HG03135 (cell line): ENCODE measurements around the gene SHC2.
"Not testable (repeated sequence)": the region's sequence is repeated elsewhere in the genome, so short reads cannot be mapped to it uniquely, and the experiment has no call there.

Source experiments
- ATAC-seq: cut with Tn5 transposase; IDR thresholded peaks from one replicate; pipeline ENCODE4 v1.9.1; 2021; ENCODE audit warnings: mild to moderate bottlenecking, moderate library complexity; ENCODE audit not compliant: unreplicated experiment

The SHC2 gene

GRCh38 chr19:409516-410242 lies 51.2 kb downstream of the SHC2 start:
- ATAC-seq: no peak

- no peak for ATAC-seq
Observed at GRCh38 chr19:408902-409515, 51.8 kb downstream of the SHC2 start, which contains the start of gene C2CD4C. C2CD4C (minus strand) TSS chr19:409147; CDS start chr19:408361, 786 bp downstream.

GRCh38 chr19:408441-408901 lies 52.4 kb downstream of the SHC2 start:
- no peak for ATAC-seq

GRCh38 chr19:407511-408440 lies 53.1 kb downstream of the SHC2 start:
- no peak for ATAC-seq

- no peak for ATAC-seq
Observed at GRCh38 chr19:406971-407510, 53.8 kb downstream of the SHC2 start.

DNA sequence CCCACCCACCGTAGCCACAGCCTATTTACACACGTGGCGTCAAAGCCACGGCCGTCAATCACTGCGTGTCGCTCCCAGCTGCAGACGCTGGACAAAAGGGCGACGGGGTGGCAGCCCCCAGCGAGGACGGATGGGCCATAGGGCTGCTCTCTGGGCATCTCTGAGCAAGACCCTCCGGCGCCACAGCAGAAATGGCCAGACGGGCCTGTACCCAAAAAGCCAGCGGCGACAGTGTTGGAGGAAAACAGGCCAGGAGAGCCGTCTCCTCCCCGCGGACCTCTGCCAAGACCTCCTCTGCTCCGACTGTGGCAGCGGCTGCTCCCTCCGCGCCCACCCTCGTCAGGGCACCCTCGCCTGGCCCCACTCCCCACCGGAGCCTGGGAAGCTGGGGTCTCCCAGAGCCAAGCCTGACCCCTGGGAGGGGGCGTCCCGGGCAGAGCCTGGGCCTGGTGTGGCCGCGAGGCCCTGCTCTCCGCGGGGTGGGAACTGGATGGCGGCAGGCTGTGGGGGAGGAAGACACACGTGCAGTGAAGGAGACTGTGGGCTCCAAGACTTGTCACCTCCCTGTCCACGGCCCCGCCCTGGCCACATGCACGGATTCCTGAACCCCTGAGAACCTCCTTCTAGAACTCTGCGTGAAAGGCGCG lies 54.6 kb downstream of the SHC2 start:
- no peak for ATAC-seq

- ATAC-seq: no peak
Observed at GRCh38 chr19:405121-405965, 55.5 kb downstream of the SHC2 start.

GRCh38 chr19:403221-404027 lies 57.4 kb downstream of the SHC2 start:
- no peak for ATAC-seq

DNA sequence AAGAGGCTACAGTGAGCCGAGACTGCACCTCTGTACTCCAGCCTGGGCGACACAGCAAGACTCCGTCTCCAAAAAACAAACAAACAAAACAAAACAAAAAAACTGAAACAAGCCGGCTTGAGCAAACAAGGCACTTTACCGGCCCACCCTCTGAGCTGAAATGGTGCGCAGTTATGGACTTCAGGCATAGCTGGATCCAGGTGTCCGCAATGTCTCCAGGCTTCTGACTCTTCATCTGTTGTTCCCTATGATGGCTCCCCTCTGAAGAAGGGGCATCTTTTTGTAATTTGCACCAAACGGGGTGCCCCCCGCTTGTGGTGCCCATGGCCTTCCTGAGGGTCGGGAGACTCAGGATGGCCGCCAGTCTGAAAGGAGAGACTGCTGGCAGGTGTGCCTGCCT lies 58.0 kb downstream of the SHC2 start:
- ATAC-seq: no peak

- ATAC-seq: no peak
Observed at GRCh38 chr19:401866-402511, 58.8 kb downstream of the SHC2 start.

DNA sequence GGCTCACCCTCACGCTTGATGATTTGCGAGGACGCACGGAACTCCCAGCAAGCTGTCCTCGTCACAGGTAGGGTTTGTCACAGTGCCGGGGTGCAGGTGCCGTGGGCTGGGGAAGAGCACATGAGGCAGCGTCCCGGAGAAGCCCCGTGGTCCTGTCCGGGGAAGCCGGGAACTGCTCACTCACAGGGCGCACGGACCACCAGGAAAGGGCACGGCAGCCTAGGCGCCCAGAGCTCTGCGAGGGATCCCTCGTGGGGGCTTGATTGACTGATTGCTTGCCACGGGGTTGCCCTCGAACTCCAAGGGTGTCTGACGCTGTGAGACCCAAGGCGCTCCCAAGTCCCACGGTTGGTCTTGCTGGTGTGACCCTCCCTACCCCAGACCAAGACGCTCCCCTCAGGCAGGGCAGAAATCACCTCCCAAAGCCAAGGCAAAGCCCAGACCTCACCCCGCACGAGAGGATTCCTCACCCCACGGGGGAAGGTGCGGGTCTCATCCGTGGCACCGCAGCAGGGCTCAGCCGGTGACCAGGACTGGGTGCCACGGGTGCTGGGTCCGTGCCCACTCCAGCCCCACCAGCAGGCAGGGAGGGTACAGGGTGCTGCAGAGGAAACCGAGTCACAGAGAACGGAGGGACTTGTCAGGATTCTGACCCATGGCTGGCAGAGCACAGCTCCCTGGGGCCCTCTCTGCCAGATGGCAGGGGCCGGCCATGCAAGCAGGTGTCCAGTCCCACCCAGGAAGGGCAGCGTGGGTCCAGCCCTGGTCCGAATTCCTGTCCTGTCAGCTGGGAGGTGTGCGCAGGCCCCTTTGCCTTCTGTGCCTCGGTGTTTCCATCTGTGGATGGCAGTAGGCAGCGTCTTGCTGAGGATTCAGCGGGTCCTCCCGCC lies 59.6 kb downstream of the SHC2 start:
- ATAC-seq: no peak

DNA sequence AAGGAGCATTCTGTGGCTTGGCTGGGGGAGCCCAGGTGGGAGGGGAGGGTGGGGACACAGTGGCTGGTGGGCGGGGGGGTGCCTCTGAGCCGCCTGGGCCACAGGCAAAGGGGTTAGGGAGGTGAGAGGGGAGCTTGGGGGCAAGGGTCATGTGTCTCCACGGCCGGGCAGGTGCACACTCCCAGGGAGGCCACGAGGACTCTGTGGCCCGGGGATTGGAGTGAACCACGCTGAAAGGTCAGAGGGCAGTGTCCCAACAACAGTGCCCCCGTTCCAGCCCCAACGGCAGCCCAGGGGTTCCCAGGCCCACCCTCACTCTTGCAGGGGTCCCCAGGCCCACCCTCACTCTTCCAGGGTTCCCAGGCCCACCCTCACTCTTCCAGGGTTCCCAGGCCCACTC lies 61.5 kb downstream of the SHC2 start:
- ATAC-seq: no peak

GRCh38 chr19:398719-399118 lies 62.1 kb downstream of the SHC2 start:
- ATAC-seq: no peak

GRCh38 chr19:397941-398706 lies 62.7 kb downstream of the SHC2 start:
- no peak for ATAC-seq

DNA sequence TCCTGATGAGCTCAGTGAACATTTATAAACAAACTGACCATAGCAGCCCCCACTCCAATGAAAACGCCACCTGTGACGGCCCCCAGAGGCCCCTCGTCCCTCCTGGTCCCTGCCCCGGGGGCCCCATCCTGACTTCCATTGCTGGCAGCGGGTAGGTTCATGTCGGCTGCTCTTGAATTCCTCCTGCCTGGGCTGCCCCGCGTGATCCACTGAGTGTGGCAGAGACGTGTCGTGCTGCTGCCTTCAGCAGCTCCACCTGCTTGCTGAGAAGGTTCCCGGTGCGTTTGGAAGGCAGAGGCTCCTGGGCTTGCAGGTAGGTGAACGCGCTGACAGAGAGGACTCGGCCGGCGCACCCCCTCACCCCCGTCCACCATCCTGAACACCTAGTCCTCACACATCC lies 63.5 kb downstream of the SHC2 start:
- no peak for ATAC-seq

GRCh38 chr19:395467-395866 lies 65.4 kb downstream of the SHC2 start:
- ATAC-seq: no peak

- ATAC-seq: not testable (repeated sequence)
Observed at GRCh38 chr19:394857-395256, 66.0 kb downstream of the SHC2 start.
